ENCODE data around the gene PAN2. TPM values are rescaled to one million over a fixed set of nuclear protein-coding genes. Genes with fewer than 3 reads are reported as not detected.
A peak's percentile ranks its signal among the peaks of the same experiment; 100 is the strongest.
"Not testable (repeated sequence)": the region's sequence is repeated elsewhere in the genome, so short reads cannot be mapped to it uniquely, and the experiment has no call there.

Gene PAN2
- total RNA-seq, 5 donors from 2014 or later (not counting 1 experiment from before 2014, with no cell fraction given): 126 to 187 (median 164) TPM

GRCh38 chr12:56347255-56347654 lies 13.5 kb upstream of the PAN2 start:
- DNase-seq; H3K27ac Mint-ChIP-seq; H3K27me3 Mint-ChIP-seq; H3K9me3 ChIP-seq; H3K4me1 Mint-ChIP-seq; H3K9me3 Mint-ChIP-seq; ATAC-seq (replicated peaks in 1 of 4); H3K4me1 ChIP-seq (ENCODE audit: control insufficient read depth in 1 of 2, extremely low read depth in 1 of 2, insufficient read depth in 2 of 2, low read length in 2 of 2); H3K27me3 ChIP-seq (replicated peaks in 1 of 2; ENCODE audit: control insufficient read depth in 2 of 2, extremely low read depth in 1 of 2, insufficient read depth in 2 of 2, low read length in 1 of 2); H3K4me3 ChIP-seq (ENCODE audit: control insufficient read depth in 1 of 2, extremely low read depth in 1 of 2, low read length in 1 of 2); POLR2A ChIA-PET; H3K27ac ChIP-seq (ENCODE audit: low read length); H3K4me3 Mint-ChIP-seq; CTCF ChIA-PET: not testable (repeated sequence)
- WGBS (ENCODE audit: insufficient coverage): 89% methylated on average over 6 of the region's 9 CpGs
- peaks cover 63% of the 10 kb centered on the region for H3K36me3 Mint-ChIP-seq
- peaks cover 23 to 73% of the 10 kb centered on the region in 2 donors for H3K36me3 ChIP-seq (ENCODE audit: control insufficient read depth in 2 of 2, extremely low read depth in 1 of 2, insufficient read depth in 1 of 2, low read length in 1 of 2)

- H3K9me3 Mint-ChIP-seq: no peaks in the 10 kb centered on the region
- ChIA-PET POLR2A (no interaction called here), CTCF (no interaction called here)
- H3K4me3 Mint-ChIP-seq: no peak overlapping the region
- 92% methylated on average over 7 of the region's 7 CpGs for WGBS (ENCODE audit: insufficient coverage)
- DNase-seq (peak in 2 of 35 experiments; percentile 21 to 30), ATAC-seq (replicated peaks in 1 of 4) (peak in 2 of 4 experiments; percentile 9 to 32)
- peaks cover 23 to 72% of the 10 kb centered on the region in 2 donors for H3K36me3 ChIP-seq (ENCODE audit: control insufficient read depth in 2 of 2, extremely low read depth in 1 of 2, insufficient read depth in 1 of 2, low read length in 1 of 2)
- no peaks in the 10 kb centered on the region for H3K27me3 ChIP-seq (replicated peaks in 1 of 2; ENCODE audit: control insufficient read depth in 2 of 2, extremely low read depth in 1 of 2, insufficient read depth in 2 of 2, low read length in 1 of 2)
- peaks cover 63% of the 10 kb centered on the region for H3K36me3 Mint-ChIP-seq
- no peak overlapping the region for H3K27ac Mint-ChIP-seq
- H3K9me3 ChIP-seq: no peaks in the 10 kb centered on the region
- H3K27ac ChIP-seq (ENCODE audit: low read length): no peak overlapping the region
- H3K4me3 ChIP-seq (ENCODE audit: control insufficient read depth in 1 of 2, extremely low read depth in 1 of 2, low read length in 1 of 2): no peak overlapping the region
- no peaks in the 10 kb centered on the region for H3K27me3 Mint-ChIP-seq
- peaks cover 0 to under 1% (median 0%) of the 10 kb centered on the region in 3 donors for H3K4me1 Mint-ChIP-seq
- no peaks in the 10 kb centered on the region for H3K4me1 ChIP-seq (ENCODE audit: control insufficient read depth in 1 of 2, extremely low read depth in 1 of 2, insufficient read depth in 2 of 2, low read length in 2 of 2)
These were observed 12.9 kb upstream of the PAN2 start for GRCh38 chr12:56346675-56347074.

GRCh38 chr12:56342290-56342689 lies 8.5 kb upstream of the PAN2 start:
- H3K4me3 ChIP-seq (ENCODE audit: control insufficient read depth in 1 of 2, extremely low read depth in 1 of 2, low read length in 1 of 2); H3K27ac ChIP-seq (ENCODE audit: low read length); H3K9me3 ChIP-seq; DNase-seq; H3K4me3 Mint-ChIP-seq; CTCF ChIA-PET; H3K9me3 Mint-ChIP-seq; H3K27me3 Mint-ChIP-seq; ATAC-seq (replicated peaks in 1 of 4); H3K27me3 ChIP-seq (replicated peaks in 1 of 2; ENCODE audit: control insufficient read depth in 2 of 2, extremely low read depth in 1 of 2, insufficient read depth in 2 of 2, low read length in 1 of 2): not testable (repeated sequence)
- peaks cover 41% of the 10 kb centered on the region for H3K36me3 Mint-ChIP-seq
- peak overlapping the region; percentile 76 to 80 for H3K27ac Mint-ChIP-seq
- H3K4me1 Mint-ChIP-seq: peaks cover 23 to 40% (median 39%) of the 10 kb centered on the region in 3 donors
- no CpG with 5 or more reads among the region's 2 CpGs for WGBS (ENCODE audit: insufficient coverage)
- POLR2A ChIA-PET: interaction anchor here in 1 of 2 donors (0.7 kb wide), 1 partner anchor 15 kb away, joined by 3 read pairs; no protein-coding TSS in a partner anchor
- Histone ChIP-seq H3K36me3 (ENCODE audit: control insufficient read depth in 2 of 2, extremely low read depth in 1 of 2, insufficient read depth in 1 of 2, low read length in 1 of 2) (peaks cover 10 to 39% of the 10 kb centered on the region in 2 donors), H3K4me1 (ENCODE audit: control insufficient read depth in 1 of 2, extremely low read depth in 1 of 2, insufficient read depth in 2 of 2, low read length in 2 of 2) (peaks cover 19 to 30% of the 10 kb centered on the region in 2 experiments)

GRCh38 chr12:56341616-56342015 lies 7.8 kb upstream of the PAN2 start:
- H3K36me3 ChIP-seq (ENCODE audit: control insufficient read depth in 2 of 2, extremely low read depth in 1 of 2, insufficient read depth in 1 of 2, low read length in 1 of 2): peaks cover 7 to 33% of the 10 kb centered on the region in 2 donors
- H3K27ac ChIP-seq (ENCODE audit: low read length): peak overlapping the region; percentile 51
- no peak for DNase-seq
- no peak overlapping the region for H3K4me3 ChIP-seq (ENCODE audit: control insufficient read depth in 1 of 2, extremely low read depth in 1 of 2, low read length in 1 of 2)
- H3K27me3 ChIP-seq (replicated peaks in 1 of 2; ENCODE audit: control insufficient read depth in 2 of 2, extremely low read depth in 1 of 2, insufficient read depth in 2 of 2, low read length in 1 of 2): no peaks in the 10 kb centered on the region
- ChIA-PET POLR2A (interaction anchor here in 1 of 2 donors (0.7 kb wide), 1 partner anchor 16 kb away, joined by 3 read pairs; no protein-coding TSS in a partner anchor), CTCF (no interaction called here)
- Mint-ChIP-seq H3K4me3 (no peak overlapping the region), H3K4me1 (peaks cover 30 to 45% (median 43%) of the 10 kb centered on the region in 3 donors), H3K27ac (peak overlapping the region; percentile 76 to 81), H3K36me3 (peaks cover 36% of the 10 kb centered on the region), H3K27me3 (no peaks in the 10 kb centered on the region), H3K9me3 (no peaks in the 10 kb centered on the region)
- H3K4me1 ChIP-seq (ENCODE audit: control insufficient read depth in 1 of 2, extremely low read depth in 1 of 2, insufficient read depth in 2 of 2, low read length in 2 of 2): peaks cover 19 to 30% of the 10 kb centered on the region in 2 experiments
- no CpG with 5 or more reads among the region's 1 CpG for WGBS (ENCODE audit: insufficient coverage)
- H3K9me3 ChIP-seq: no peaks in the 10 kb centered on the region
- no peak for ATAC-seq (replicated peaks in 1 of 4)

- peak overlapping the region; percentile 100 for H3K27ac Mint-ChIP-seq
- H3K4me1 ChIP-seq (ENCODE audit: control insufficient read depth in 1 of 2, extremely low read depth in 1 of 2, insufficient read depth in 2 of 2, low read length in 2 of 2): peaks cover 19 to 36% of the 10 kb centered on the region in 2 experiments
- POLR2A ChIA-PET: interaction anchor here (0.7 to 1.7 kb wide), 4 partner anchors 19 to 21 kb away, joined by 4 to 17 read pairs (median 4); partner anchors contain the start of gene STAT2 (in 2 of the 2)
These were observed 5.3 kb upstream of the PAN2 start for GRCh38 chr12:56339158-56339422.

GRCh38 chr12:56338308-56339157 lies 4.7 kb upstream of the PAN2 start, which contains the start of gene IL23A:
Gene IL23A (plus strand): TSS chr12:56338884. CDS start chr12:56339045, 161 bp downstream.
- Mint-ChIP-seq H3K9me3 (no peaks in the 10 kb centered on the region), H3K27ac (peak within 1 kb of the TSS; percentile 100), H3K4me1 (peaks cover 41 to 58% (median 56%) of the 10 kb centered on the region in 3 donors), H3K4me3 (peak within 1 kb of the TSS; percentile 95 to 96 (median 95)), H3K36me3 (peaks cover 19% of the 10 kb centered on the region), H3K27me3 (no peaks in the 10 kb centered on the region)
- peak; percentile 82 to 84 (median 82) for ATAC-seq (replicated peaks in 1 of 4)
- Histone ChIP-seq H3K27me3 (replicated peaks in 1 of 2; ENCODE audit: control insufficient read depth in 2 of 2, extremely low read depth in 1 of 2, insufficient read depth in 2 of 2, low read length in 1 of 2) (no peaks in the 10 kb centered on the region), H3K4me1 (ENCODE audit: control insufficient read depth in 1 of 2, extremely low read depth in 1 of 2, insufficient read depth in 2 of 2, low read length in 2 of 2) (peaks cover 19 to 39% of the 10 kb centered on the region in 2 experiments), H3K36me3 (ENCODE audit: control insufficient read depth in 2 of 2, extremely low read depth in 1 of 2, insufficient read depth in 1 of 2, low read length in 1 of 2) (peaks cover 7 to 18% of the 10 kb centered on the region in 2 donors), H3K4me3 (ENCODE audit: control insufficient read depth in 1 of 2, extremely low read depth in 1 of 2, low read length in 1 of 2) (peak within 1 kb of the TSS; percentile 57 to 79), H3K9me3 (no peaks in the 10 kb centered on the region), H3K27ac (ENCODE audit: low read length) (peak within 1 kb of the TSS; percentile 87)
- POLR2A ChIA-PET: interaction anchor here (0.6 to 1.7 kb wide), 11 partner anchors 13 to 1083 kb away, joined by 3 to 17 read pairs (median 4); partner anchors contain the start of genes STAT2 (in 2 of the 2) and RAB5B (in 1 of the 2)
- DNase-seq: peak; percentile 52 to 93 (median 80)
- CTCF ChIA-PET: interaction anchor here (0.5 to 2.1 kb wide), 8 partner anchors 10 to 298 kb away, joined by 3 to 18 read pairs (median 4); partner anchors contain the start of genes CNPY2 (in 1 of the 2), SMARCC2 (in 1 of the 2) and STAT2 (in 1 of the 2)
- WGBS (ENCODE audit: insufficient coverage): 8% methylated on average over 5 of the region's 9 CpGs

More at GRCh38 chr12:56339158-56339422, 5.3 kb upstream of the PAN2 start:
- Mint-ChIP-seq H3K4me1 (peaks cover 39 to 53% (median 53%) of the 10 kb centered on the region in 3 donors), H3K9me3 (no peaks in the 10 kb centered on the region), H3K27me3 (no peaks in the 10 kb centered on the region), H3K36me3 (peaks cover 25% of the 10 kb centered on the region), H3K4me3 (peak overlapping the region; percentile 95 to 96 (median 95))
- H3K27me3 ChIP-seq (replicated peaks in 1 of 2; ENCODE audit: control insufficient read depth in 2 of 2, extremely low read depth in 1 of 2, insufficient read depth in 2 of 2, low read length in 1 of 2): no peaks in the 10 kb centered on the region
- no peak for DNase-seq
- WGBS (ENCODE audit: insufficient coverage): no CpG with 5 or more reads among the region's 1 CpG
- peak overlapping the region; percentile 87 for H3K27ac ChIP-seq (ENCODE audit: low read length)
- CTCF ChIA-PET: interaction anchor here in 1 of 2 donors (0.8 to 2.1 kb wide), 4 partner anchors 21 to 150 kb away, joined by 3 to 18 read pairs (median 4); partner anchors contain the start of genes CNPY2, SMARCC2 and STAT2
- H3K36me3 ChIP-seq (ENCODE audit: control insufficient read depth in 2 of 2, extremely low read depth in 1 of 2, insufficient read depth in 1 of 2, low read length in 1 of 2): peaks cover 7 to 23% of the 10 kb centered on the region in 2 donors
- H3K4me3 ChIP-seq (ENCODE audit: control insufficient read depth in 1 of 2, extremely low read depth in 1 of 2, low read length in 1 of 2): peak overlapping the region; percentile 57 to 79
- ATAC-seq (replicated peaks in 1 of 4): no peak
- no peaks in the 10 kb centered on the region for H3K9me3 ChIP-seq

All from T-cell (primary cell).